HG03521 (cell line): ENCODE data around the gene RCBTB1.
A peak's percentile ranks its signal among the peaks of the same experiment; 100 is the strongest.
"Not testable (repeated sequence)": the region's sequence is repeated elsewhere in the genome, so short reads cannot be mapped to it uniquely, and the experiment has no call there.

Source experiments
- ATAC-seq: cut with Tn5 transposase; IDR thresholded peaks from one replicate; pipeline ENCODE4 v1.9.1; 2021; ENCODE audit warnings: mild to moderate bottlenecking, moderate library complexity; ENCODE audit not compliant: unreplicated experiment

The RCBTB1 gene

DNA sequence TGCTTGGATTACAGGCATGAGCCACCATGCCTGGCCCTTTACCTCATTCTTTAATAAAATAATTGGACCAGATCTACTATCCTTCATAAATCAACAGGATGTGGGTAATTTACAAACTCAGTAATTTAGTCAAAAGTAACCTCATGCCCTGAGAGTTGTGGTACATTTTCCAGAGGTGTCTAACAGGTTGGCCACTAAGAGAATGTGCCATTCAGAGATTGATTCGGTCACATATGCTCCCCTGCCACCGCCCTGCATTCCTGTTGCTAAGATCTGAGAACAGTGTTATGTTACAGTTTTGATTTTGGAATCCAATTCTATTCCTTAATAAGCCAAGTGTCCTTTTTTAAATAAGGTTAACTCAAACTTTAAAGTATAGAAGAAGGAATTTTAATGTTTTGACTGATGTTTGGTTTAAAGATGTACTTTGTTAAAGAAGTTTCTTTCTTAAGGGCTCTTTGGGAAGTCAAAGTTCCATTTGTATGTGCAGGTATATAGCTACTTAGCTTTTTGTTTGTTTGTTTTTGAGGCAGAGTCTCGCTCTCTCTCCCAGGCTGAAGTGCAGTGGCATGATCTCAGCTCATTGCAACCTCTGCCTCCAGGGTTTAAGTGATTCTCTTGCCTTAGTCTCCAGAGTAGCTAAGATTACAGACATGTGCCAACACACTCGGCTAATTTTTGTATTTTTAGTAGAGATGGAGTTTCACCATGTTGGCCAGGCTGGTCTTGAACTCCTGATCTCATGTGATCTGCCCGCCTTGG, 60.4 kb downstream of the RCBTB1 start:
- ATAC-seq: no peak

DNA sequence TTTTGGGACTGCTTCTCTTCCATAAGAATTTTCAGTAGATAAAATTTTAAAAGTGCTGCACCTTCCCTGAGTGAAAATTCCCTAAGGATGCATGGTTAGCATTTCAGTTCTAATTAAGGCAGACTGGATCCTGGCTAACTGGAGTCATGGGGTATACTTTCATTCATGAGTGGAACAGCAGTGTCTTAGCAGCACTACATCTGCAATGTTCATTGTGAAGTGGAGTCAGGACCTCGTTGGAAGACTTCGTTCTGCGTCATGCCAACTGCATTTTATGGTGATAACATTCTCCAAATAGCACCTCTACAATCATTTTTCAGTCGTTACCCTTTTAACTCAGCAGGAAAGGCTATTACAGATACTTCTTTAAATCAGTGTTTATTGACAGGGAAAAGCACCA, 64.1 kb downstream of the RCBTB1 start:
- ATAC-seq: no peak

DNA sequence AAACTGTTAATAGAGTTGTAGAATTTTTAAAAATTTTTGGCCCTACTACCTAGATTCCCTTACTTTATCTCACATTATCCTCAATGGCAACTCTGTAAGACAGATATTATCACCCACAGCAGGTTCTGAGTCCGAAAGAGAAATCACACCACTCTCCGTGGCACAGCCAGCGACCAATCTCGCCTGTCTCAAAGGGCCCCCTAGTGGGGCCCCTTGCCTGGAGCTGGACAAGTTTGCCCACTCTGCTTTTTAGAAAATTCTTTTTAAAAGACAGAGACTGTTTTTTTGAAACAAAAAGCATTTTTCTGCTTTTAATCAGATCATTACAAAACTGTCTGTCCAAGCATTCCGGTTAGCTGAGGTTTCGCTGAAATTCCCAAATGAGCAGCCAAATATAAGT, 67.9 kb downstream of the RCBTB1 start:
- no peak for ATAC-seq

DNA sequence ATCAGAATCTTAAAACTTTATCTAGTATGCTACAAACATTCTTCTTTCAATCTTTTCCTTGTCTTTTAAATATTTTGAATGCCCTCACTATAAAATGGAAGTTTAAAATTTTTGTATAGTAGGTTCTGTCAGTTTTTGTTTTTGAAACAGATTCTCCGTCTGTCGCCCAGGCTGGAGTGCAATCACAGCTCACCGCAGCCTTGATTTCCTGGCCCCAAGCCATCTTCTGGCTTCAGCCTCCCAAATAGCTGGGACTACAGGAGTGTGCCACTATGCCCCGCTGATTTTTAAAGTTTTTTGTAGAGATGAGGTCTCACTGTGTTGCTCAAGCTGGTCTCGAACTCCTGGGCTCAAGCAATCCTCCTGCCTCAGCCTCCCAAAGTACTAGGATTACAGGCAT, 68.9 kb downstream of the RCBTB1 start:
- ATAC-seq: no peak

DNA sequence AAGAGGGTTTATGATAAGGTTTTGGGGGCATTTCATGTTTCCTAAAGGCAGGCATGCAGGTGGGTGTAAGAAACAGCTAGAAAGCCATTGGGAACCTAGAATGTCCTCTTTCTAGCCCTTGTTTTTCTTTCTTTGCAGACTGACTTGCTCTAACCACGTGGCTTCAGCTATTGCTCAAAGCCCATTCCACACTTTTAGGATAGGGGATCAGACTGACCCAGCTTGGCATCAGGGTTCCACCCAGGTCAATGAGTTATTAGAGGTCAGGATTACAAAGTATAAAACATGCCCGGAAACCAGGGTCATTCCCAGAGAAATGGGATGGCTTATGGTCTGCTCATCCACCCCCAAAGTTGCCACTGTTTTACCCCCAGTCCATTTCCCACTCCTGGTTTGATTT, 72.8 kb downstream of the RCBTB1 start:
- ATAC-seq: no peak

DNA sequence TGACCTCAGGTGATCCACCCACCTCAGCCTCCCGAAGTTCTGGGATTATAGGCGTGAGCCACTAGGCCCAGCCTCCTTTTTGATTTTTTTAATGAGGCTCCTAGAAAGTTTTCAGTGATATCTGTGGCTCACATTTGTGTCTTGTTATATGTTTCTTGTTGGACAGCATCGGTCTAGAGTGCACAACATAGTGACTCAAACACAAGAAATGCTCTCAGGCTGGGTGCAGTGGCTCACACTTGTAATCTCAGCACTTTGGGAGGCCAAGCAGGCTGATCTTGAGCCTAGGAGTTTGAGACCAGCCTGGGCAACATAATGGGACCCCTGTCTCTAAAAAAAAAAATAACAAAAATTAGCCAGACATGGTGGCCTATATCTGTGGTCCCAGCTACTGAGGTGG, 81.4 kb downstream of the RCBTB1 start:
- no peak for ATAC-seq

DNA sequence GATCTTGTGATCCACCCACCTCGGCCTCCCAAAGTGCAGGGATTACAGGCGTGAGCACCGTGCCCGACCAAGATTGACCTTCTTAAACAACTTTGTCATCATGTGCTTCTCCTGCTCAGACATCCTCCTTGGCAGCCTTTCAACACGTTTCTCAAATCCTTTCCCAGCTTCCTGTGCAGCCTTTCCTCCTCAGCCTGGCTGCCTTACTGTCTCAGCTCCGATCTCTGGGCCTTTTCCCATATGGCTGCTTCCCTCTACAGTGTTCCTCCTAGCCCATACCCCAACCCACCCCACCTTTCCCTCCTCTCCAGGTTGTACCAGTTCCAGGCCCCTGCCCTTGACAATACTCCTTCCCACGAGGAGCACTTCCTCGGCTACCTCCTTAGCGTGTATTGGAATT, 82.4 kb downstream of the RCBTB1 start:
- ATAC-seq: no peak

DNA sequence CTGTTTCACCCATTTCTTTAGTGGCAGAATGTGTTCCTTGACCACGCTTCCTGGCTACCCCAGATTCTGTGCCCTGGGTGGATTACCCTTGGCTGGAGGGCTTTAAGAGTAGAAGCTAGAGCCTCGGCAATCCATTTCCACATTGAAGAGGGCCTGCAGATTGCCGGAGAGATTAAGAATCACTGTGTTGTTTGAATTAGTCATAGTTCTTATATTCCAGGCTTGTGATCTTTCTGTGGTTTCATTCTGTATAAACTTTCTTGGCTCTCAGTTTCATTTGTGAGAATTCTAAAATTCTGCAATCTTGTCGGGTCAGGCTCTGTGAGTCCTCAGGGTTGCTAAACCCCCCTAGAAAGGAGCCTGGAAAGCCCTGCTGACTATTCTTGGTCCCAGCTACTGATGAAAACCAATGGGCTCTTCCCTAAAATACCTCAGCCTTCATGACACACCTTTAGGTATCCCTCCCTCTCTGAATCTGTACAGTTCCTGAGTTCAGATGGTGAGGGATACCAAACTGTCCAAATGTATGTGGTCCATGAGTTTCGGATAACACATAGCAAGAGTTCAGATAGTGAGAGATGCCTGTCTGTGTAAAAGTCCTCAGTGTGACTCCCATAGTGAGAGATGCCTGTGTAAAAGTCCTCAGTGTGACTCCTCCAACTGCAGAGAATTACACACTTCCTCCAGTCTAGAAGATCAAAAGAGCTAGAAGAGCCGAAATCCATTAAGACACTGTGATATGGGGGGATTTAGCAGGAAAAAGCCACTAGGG, 85.3 kb downstream of the RCBTB1 start:
- ATAC-seq: no peak

DNA sequence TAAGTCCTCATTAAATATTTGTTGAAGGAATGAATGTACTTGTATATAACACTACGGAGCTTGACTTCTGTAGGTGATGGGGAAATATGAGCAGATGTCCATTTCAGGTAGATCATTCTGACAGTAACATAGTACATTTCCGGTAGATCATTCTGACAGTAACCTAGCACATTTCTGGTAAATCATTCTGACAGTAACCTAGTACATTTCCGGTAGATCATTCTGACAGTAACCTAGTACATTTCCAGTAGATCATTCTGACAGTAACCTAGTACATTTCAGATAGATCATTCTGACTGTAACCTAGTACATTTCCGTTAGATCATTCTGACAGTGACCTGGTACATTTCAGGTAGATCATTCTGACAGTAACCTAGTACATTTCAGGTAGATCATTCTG, 87.2 kb downstream of the RCBTB1 start:
- ATAC-seq: no peak

DNA sequence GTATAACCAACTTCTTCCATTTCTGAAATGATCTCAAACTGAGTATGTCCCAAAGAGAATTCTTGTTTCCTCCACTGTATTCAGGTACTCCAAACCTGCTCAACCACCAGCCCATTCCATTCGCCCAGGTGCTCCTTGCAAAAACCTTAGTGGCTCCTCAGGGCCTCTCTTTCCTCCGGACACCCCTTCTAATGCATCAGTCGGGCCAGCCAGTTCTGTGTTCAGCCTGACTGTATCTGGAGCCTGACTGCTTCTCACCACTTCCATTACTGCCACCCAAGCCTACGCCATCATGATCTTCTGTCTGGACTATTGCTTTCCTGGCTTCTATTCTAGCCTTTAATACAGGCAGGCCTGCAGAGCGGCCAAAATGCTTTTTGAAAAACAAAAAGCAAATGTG, 88.1 kb downstream of the RCBTB1 start:
- no peak for ATAC-seq

DNA sequence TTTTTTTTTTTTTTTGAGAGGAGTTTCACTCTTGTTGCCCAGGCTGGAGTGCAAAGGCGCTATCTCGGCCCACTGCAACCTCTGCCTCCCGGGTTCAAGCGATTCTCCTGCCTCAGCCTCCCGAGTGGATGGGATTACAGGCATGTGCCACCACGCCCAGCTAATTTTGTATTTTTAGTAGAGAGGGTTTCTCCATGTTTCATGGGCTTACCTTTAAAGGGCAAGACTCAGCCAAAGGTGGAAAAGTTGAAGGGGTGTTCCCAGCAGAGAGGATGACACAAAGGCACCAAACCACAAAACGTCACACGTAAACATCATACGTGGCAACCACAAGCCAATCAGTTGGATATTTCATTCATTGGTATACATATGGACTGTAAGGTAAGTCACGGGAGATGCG, 88.5 kb downstream of the RCBTB1 start:
- ATAC-seq: not testable (repeated sequence)

DNA sequence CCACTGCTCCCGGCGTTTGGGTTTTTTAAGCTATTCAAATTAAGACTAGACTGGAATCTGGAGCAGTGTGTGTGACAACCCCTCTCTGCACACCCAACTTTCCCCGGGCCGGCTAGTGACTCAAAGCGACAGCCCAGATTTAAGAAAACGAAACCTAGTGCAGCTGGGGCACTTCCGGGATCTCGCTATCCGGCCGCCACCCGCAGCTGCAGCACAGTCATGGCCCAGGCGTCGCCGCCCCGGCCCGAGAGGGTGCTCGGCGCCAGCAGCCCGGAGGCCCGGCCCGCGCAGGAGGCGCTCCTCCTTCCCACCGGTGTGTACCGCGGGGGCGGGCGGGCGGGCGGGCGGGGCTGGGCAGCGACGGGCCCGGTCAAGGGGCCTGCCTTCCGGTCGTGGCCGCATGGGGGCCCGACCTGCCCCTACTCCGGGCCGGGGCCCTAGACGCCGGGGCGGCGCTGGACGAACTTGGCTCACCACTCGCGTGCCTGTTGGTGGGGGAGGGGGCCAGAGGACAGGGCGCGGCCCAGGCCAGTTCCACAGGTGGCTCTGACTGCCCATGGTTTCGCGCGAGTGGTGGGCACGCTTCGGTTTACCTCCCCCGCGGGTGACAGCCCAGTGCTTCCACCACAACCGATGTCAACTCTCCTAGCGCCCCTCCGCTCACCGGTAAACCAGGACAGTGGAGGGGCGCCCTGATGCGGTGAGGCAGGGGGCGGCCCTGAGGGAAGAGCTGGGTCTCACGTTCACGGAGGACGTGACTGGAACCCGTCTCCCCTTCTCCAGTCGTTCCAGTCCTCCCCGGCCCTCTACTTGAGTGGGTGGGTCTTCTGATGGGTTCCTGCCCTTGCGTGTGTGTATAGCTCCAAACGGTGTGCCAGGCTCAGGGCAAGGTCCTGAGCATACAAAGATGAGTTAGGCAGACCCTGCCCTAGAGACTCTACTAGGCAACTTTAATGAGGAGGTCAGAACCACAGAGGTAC, 89.3 kb downstream of the RCBTB1 start, which contains the start of gene PHF11:
PHF11 (plus strand) TSS at position 171 of the 980 bp plus-strand sequence; CDS start at position 220, 49 bp downstream.
- peak; percentile 77 for ATAC-seq

DNA sequence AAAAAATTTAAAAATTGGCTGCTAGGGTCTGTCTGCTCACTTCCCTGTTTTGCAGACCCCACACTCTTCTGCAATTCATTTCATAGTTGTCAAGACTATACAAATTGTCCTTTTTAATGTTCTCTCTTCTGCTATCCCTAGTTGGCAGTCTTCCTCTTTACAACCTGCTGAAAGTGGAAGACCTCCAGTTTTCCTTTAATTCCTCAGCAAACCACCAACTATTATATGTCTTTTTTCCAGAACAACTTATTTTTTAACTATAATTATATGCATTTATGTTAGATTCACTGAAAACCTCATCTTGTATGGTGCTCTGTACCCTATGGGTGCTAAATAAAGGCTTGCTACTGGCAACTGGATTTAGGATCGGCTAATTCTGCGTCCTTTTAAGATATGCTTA, 90.7 kb downstream of the RCBTB1 start:
- ATAC-seq: no peak

DNA sequence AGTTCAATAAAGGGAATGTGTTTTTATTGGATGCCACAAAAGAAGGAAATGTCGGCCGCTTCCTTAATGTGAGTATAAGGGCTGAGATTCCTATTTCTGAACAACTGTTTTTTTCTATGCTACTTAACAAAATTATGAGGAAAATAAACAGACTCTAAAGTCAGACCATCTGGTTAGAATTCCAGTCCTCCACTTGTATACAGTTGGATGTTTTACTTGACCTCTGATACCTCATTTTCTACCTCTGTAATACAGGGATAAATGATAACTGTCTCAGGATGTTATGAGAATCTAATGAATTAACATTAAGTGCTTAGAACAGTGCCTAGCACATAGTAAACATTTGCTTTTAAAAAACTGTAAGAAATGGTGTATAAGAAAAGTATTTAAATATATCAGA, 96.8 kb downstream of the RCBTB1 start:
- ATAC-seq: no peak
